KOPT-K1 (cell line): ENCODE measurements around the gene SLC4A5.

Source experiments
- H3K27ac ChIP-seq: fragments of 200-600 bp; sonication (generic); 2 replicates; pipeline ENCODE4 v1.5.1; 2016; ENCODE audit warnings: antibody characterized with exemption, mild to moderate bottlenecking, low read depth, low read length; ENCODE audit not compliant: poor library complexity, severe bottlenecking
- H3K36me3 ChIP-seq: fragments of 200-600 bp; sonication (generic); 2 replicates; pipeline ENCODE4 v1.5.1; 2017; ENCODE audit warnings: antibody characterized with exemption, mild to moderate bottlenecking, low read length, moderate library complexity; ENCODE audit not compliant: insufficient read depth
- H3K9me3 ChIP-seq: fragments of 200-600 bp; sonication (generic); 2 replicates; pipeline ENCODE4 v1.5.1; 2017; ENCODE audit warnings: antibody characterized with exemption, low read length, mild to moderate bottlenecking; ENCODE audit not compliant: insufficient read depth, poor library complexity, severe bottlenecking

SLC4A5 gene

DNA sequence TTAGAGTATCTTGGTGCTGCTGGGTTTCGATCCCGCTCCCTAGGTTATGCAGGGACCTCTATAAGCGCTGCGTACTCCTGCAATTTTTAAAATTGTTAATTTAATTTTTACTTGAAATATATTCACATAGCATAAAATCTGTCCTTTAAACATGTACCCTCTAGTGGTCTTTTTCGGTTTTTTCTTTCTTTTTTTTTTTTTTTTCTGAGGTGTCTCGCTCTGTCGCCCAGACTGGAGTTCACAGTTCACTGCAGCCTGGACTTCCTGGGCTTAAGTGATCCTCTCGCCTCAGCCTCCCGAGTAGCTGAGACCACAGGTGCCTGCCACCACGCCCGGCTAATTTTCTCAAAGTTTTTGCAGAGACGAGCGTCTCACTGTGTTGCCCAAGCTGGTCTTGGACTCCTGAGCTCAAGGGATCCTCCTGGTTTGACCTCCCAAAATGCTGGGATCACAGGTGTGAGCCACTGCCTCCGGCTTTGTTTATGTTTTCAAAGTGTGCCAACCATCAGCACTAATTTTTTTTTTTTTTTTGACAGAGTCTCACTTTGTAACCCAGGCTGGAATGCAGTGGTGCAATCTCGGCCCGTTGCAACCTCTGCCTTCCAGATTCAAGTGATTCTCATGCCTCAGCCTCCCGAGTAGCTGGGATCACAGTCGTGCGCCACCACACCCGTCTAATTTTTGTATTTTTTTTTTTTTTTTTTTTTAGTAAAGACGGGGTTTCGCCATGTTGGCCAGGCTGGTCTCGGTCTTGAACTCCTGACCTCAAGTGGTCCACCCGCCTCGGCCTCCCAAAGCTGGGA is 164.0 kb downstream of the SLC4A5 start:
- Histone ChIP-seq H3K27ac (peak overlapping the region; percentile 92), H3K36me3 (peaks cover 26% of the 10 kb centered on the region), H3K9me3 (peaks cover 4% of the 10 kb centered on the region)

DNA sequence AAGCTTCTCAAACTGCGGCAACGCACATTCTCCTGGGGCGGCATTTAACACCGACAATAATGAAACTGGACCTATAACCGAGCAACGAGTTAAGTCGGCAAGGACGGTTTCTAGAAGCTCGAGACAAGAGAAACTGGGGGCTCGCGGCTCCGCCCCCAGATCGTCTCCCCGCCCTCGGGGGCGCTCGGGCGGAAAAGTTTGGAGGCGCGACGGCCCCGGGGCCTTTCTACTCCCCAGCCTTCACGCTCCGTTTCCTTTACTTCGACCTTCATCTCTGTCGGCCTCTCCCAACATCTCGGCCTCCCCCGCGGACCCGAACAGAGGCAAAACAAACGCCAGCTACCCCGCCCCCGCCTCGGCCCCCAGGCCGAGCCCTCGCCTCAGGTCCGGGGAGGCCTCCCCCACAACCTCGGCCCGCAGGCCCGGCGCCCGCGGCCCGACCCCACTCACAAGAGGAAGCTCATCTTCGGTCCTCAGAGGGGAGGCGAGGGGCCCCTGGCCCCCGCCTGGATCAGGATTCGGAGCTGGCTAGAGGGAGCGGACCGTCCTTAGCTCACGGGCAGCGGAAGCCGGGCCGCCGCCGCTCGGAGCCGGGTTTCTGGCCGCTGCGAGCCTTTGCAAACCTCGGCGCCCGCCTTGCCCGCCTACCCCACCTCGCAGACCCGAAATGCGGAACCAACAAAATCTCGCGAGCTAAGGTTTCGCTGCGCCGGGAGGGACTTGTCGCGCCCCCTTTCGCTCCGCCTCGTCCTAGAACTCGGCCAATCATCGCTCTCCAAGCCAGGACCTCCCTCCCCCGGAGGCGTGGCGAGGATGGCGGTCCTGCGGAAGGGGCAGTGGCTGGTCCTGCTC is 164.8 kb downstream of the SLC4A5 start, which contains the start of gene MOB1A:
Gene MOB1A (minus strand): TSS at position 669 of the 852 bp plus-strand sequence. CDS start 205 bp downstream, at position 464.
- Histone ChIP-seq H3K27ac (peak within 1 kb of the TSS; percentile 92), H3K9me3 (peaks cover 4% of the 10 kb centered on the region), H3K36me3 (peaks cover 26% of the 10 kb centered on the region)

DNA sequence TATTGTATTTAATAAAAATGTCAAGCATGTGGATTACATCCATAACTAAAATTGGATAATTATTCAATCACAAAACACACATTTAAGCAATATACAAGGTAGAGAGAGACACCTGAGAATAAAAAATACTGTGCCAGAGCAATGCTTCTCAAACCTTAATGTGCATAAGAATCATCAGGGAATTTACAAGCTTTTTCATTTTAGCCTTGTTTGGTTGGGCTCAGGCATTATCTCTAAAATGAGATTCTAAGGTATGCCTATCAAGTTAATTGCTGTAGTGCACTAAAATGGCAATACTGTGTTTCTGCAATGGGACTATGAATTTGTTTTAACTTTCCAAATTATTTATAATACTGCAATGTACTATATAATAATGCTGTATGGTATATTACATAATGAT is 165.5 kb downstream of the SLC4A5 start:
- Histone ChIP-seq H3K27ac (peak overlapping the region; percentile 92), H3K9me3 (peaks cover 4% of the 10 kb centered on the region), H3K36me3 (peaks cover 32% of the 10 kb centered on the region)

DNA sequence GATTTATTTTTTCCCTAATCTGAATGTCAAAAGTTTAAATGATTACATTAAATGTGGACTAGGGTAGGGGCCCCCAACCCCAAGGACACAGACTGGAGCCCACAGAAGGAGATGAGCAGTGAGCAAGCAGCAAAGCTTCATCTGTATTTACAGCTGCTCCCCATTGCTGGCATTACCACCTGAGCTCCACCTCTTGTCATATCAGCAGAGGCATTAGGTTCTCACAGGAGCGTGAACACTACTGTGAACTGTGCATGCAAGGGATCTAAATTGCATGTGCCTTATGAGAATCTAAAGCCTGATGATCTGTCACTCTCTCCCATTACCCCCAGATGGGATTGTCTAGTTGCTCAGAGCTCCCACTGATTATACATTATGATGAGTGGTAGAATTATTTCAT is 168.3 kb downstream of the SLC4A5 start:
- peaks cover 4% of the 10 kb centered on the region for H3K9me3 ChIP-seq
- H3K36me3 ChIP-seq, result peaks cover 60% of the 10 kb centered on the region
- H3K27ac ChIP-seq, result no peak overlapping the region

DNA sequence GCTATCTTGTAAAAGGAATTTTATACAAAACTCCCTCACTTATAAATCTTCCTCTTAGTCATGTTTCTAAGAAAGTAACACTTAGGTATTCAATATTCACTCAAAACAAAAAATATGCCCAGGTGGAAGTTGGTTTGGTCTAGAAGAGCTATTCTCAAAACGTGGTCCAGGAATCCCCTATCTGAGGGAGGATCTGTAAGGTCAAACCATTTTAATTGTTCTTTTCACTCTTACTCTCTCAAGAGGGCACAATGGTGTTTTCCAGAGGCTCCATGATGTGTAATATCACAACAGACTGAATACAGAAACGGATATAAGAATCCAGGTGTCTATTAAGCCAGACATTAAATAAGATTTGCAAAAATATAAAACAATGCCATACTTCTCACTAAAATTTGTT is 174.5 kb downstream of the SLC4A5 start:
- H3K36me3 ChIP-seq, result peaks cover 94% of the 10 kb centered on the region
- peaks cover 23% of the 10 kb centered on the region for H3K9me3 ChIP-seq
- no peak overlapping the region for H3K27ac ChIP-seq
